CD4-positive, alpha-beta T cell treated with Interleukin-10 for 1 hour (primary cell): ENCODE measurements around the gene RNH1.

Experiments used
- DNase-seq: peaks from one replicate; pipeline ENCODE4 v3.0.0-alpha.2; 2020

RNH1 gene

DNA sequence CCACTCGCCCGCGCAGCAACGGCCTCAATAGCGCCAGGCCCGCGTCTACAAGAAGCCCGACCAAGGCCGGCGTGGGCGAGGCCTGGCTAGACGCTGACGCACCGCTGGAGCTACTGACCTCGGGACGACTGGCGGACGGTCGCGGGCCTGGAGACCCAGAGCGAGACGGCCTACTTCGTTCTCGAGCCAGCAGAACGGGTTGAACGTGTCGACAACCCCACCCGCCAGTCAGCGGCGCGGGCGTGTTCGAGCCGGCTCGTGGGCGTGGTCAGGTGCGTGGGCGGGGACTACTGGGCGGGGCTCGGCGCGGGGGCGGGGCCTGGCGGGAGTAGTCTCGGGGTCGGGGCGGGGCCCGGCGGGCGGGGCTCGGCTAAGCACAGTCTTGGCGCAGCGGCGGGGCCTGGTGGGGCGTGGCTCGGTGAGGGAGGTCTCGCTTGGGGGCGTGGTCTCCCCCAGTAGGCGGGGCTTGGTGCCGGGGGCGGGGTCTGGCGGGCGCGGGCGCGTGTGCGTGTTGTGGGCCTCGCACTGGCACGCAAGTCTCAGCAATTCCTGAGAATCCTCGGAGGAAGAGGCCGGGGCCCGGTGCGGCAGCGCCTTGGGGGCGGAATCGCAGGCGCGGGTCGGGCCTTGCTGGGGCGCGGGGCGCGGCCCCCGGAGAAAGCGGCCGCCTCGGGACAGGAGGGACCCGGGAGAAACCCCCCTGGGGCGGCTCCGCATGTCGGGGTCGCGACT is at the start of gene RNH1:
RNH1 (minus strand) TSS at position 248 of the 732 bp plus-strand sequence. CDS start 5,080 bp downstream, outside the sequence.
- DNase-seq: peak; percentile 98

DNA sequence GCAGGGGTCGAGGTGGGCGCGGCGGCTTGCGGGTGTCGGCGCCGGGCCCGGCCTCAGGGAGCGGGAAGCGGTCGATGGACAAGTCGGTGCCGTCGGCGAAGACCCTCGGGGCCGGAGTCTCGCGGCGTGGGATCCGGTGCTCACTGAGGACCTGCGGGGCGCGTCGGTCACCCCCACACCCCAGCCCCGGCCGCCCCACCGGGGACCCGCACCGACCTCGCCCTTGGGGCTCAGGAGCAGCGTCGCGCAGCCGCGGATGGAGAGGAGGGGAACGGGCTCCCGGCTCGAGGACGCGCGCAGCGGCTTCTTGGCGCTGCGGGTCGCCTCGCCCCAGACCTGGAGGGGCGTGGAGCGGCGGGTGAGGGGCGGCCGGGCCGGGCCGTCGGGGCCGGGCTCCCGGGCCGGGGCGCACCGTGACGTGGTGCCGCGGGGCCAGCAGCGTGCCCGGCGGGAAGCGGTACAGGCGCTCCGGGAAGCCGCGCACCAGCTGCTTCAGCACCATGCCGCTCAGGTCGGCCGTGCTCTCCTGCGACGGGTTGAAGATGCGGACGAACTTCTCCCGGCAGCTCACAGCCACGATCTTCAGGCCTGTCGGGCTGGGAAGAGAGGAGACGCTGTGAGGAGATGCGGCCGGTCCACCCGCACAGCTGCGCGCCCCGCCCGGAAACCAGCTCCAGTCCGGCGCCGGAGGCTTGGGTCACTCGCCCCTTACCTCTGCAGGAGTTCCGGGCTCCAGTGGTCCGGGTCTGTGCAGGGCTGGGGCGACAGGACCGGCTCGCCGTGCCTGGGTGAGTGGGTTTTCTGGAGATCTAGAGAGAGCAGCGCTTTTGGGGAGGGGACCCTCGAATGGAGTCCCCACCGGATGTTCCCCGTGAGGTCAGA is 49.0 kb upstream of the RNH1 start:
- DNase-seq: no peak

DNA sequence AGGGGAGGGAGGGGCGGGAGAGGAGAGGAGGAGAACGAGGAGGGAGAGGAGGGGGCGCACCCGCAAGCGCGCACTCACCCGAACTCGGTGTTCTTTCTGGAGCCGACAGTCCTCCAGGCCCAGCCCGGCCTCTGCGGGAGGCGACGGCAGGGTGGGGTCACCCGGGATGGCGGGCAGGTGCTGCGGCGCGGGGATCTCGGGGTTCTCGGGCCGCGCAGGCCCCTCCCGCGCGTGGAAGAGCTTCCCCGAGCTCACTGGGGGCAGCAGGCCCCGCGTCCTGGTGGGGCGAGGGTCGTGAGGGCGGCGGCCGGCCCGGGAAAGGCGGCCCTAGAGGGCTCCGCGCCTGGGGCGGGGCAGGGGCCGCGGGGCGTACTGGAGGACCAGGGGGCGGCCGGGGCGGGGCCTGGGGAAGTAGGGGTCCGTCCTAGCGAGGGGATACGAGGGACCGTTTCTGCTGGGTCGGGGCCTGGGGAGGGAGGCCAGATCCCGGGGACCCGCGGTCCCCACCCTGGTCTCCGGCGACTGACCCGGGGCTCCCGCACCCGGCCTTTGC is 48.3 kb upstream of the RNH1 start:
- DNase-seq: no peak

DNA sequence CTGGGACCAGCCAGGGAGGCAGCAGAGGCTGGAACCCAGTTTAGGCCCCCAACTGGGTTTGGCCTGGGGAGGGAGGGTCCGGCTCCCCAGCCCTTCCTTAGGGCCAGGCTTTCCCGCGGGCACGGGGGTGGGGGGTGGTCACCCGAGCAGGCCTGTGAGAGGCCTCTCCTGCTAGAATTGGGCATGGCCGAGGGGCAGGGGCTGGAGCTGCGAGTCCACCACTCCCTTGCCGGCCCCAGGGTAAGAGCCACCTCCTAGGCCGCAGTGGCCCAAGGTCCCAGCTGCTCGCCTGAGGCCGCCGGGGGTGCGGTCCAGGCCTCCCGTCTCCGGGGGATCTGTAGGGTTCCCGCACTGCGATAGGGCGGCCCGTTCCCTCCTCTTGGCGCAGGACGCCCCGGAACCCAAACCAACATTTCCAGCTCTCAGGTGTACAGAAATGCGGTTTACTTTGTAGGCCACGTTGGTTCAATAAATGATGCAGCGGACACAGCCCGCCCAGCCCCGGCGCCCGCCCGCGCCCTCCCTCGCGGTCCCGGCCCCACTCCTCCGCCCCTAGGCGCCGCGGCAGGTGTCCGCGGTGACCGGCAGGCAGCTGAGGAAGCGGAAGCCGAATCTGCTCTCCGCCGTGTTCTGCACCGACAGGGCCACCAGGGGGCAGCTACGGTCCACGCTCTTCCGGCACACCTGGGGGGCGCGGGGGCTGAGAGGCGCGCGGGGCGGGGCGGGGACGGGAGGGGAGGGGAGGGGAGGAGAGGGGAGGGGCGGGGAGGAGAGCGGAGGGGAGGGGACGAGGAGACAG is 47.6 kb upstream of the RNH1 start:
- peak; percentile 83 for DNase-seq

DNA sequence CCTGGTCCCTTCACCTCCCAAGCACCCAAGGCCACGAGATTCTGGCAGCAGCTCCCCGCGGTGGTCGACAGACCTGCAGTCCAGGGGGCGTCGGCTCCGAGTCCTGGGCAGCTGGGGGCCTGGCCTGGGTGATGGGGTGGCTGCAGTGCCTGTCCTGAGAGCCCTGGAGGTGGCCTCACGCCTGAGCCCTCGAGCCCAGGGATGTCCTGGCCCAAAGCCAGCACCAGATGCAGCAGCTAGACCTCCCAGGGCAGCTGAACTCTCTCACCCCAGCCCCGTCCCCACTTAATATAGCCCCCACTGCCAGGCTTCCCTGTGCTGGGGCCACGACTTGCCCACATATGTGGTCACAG is 46.9 kb upstream of the RNH1 start:
- DNase-seq: no peak

DNA sequence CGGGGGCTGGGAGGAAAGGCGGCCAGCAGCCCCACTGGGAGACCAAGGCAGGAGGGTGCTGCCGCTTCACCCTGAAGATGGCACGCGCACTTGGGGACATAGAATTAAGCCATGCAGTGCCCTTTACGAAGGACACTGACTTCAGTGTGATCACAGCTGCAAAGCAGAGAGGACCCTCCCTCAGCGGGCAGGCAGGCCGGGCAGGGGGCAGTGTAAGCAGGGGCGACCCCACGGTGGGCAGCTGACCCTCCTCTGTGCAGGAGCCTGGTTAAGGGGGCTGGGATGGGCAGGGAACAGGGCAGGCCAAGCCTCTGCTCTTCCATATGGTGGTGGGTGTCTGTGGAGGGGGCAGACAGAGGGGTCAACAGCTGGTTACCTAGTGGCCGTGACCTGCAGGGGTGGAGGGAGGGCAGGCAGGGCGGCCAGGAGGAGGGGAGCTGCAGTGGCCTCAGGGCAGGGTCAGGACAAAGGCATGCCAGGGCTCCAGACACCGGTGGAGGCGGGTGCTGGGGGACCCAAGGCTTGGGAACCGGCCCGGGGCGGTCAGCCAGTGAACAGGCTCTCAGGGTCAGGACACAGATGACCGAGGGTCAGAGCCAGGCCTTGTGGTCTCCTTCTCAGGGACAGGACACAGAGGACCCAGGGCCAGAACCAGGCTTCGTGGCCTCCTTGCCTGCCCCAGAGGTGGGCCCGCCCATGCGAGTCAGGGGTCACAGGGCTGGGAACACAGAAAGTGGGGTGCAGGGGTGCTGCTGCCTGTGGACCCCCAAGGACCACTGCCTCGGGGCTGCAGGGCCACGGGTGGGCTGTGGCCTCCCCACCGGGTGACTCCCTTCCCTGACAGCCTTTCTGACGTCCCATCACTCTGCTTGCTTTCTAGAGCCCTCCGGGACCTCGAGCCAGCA is 46.3 kb upstream of the RNH1 start:
- no peak for DNase-seq

DNA sequence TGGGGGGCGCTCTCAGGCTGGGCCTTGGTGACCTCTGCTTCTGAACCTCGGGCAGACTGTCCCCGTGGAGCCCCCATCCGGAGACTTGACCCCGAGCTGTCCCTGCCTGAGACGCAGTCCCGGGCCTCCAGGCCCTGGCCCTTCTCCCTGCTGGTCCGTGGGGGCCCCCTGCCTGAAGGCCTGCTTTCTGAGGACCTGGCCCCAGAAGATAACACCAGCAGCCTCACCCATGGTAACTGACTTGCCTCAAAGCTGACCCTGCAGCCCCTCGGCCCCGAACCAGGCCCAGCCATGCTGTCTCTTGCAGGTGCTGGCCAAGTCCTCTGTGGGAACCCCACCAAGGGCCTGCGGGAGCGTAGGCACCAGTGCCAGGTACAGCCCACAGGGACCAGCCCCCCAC is 44.6 kb upstream of the RNH1 start:
- no peak for DNase-seq

DNA sequence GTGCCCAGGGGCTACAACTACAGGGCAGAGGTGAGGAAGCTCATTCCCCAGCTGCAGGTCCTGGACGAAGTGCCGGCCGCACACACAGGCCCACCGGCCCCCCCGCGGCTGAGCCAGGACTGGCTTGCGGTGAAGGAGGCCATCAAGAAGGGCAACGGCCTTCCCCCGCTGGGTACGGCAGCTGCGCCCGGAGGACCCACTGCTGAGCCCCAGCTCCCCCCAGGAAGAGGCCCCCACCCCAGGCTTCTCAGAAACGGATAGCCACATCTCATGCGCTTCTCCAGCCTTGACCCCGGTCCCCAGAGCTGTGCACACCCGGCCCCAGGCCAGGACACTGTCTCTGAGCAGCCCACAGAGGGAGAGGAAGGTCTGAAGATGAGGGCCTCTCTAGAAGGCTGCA is 44.1 kb upstream of the RNH1 start:
- no peak for DNase-seq

DNA sequence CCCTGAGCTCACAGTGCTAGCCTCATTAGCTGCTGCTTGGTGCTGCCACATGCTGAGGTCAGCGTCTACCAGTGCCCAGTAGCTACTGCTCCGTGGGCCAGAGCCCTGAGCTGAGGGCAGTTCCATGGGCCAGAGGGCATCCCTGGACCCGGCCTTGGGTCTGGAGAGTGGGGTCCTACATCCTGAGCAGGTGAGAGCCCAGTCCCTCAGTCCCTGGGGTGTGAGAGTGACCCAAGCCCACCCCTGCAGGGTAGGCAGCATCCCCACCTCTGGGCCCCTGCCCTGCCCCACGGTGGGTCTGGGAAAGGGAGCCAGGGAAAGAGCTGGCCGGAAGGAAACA is 43.7 kb upstream of the RNH1 start:
- no peak for DNase-seq

DNA sequence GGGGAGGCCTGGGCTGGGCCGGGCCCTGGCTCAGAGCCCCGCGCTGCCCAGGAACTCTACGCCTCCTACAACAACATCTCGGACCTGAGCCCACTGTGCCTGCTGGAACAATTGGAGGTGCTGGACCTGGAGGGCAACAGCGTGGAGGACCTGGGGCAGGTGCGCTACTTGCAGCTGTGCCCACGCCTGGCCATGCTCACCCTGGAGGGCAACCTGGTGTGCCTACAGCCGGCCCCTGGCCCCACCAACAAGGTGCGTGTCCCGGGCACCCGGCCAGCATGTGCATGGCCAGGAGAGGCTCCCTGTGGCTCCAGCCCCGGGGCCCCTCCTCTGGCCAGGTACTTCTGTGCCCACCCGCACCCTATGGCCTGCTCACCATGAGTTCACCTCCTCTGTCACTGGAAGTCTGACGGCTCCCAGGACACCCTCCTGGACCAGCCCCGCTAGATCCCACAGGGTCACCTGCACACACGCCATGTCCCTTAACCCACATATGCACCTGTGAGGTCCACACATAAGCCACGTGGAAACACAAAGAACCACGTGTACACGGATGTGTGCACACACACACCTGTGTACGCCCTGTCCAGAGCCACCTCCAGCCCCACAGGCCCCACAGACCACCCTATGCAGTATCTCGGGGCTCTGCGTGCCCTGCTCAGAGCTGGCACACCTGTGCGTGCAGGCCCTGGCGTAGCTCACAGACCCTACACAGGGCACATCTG is 43.1 kb upstream of the RNH1 start:
- no peak for DNase-seq

DNA sequence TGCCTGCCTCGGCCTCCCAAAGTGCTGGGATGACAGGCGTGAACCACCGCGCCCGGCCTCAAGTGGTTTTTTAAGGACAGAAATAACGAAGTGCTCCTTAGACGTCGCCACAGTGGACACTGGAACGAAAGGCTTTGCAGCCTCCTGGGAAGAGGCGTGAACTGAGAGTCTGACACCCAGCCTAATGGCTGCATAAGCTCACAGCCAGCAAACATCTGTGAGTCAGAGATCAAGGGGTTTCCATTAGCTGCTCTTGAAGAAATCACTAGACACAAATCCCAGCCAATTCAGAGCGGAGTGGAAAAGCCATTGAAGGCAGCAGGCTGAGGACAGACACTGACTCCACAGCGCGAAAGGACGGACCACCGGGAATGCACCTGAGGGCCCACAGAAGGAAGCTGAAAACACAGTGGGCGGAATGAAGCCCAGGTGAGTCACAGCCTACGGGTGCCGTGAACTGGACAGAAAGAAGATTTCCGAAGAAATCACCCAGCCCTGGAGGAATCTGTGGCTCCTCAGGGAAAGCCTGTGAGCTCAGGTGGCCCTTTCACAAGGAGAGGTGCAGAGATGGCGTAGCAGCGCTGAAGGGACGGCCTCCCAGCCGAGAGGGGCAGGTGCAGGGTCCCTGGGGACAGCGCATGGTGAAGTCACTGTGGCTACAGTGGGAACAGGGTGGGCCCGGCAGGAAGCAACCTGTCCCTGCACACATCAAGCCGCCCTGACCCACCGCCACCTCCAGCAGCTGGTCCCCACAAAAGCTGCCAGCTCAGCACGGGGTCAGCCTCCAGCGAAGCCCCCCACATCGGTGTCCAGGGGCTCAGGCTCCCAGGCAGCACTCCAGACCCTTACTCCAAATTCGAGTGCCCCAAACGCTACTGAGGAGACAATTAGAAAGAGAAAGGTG is 41.9 kb upstream of the RNH1 start:
- no peak for DNase-seq

DNA sequence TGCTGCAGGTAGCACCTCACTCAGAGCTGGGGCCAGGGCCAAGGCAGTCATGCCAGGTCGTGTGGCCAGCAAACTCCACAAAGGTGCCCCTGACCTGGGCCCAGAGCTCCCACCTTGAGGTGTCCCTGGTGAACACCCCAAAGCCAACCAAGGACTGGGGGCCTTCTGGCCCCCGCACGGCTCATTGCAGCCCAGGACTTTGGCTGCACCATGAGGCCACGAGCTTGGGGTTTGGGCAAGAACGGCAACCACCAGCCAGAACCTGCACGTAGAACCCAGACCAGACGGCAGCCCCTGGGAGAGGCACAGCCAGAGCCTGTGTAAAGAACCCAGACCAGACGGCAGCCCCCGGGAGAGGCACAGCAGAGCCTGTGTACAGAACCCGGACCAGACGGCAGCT is 38.1 kb upstream of the RNH1 start:
- no peak for DNase-seq

DNA sequence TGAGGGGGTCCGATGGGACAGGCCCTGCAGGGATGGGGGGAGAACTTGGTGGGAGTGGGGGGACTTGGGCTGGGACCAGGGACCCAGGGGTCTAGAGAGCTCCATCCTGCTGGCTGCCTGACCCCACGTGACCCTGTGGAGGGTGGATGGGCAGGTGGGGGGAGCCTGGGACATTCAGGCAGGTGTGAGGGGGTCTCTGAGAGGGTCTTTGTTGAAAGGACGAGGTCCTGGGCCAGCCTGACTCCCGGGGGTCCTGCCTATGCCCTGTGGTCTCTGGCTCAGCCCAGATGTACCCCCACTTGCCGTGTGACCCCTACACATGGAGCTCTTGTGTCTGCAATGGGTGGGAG is 37.8 kb upstream of the RNH1 start:
- no peak for DNase-seq

DNA sequence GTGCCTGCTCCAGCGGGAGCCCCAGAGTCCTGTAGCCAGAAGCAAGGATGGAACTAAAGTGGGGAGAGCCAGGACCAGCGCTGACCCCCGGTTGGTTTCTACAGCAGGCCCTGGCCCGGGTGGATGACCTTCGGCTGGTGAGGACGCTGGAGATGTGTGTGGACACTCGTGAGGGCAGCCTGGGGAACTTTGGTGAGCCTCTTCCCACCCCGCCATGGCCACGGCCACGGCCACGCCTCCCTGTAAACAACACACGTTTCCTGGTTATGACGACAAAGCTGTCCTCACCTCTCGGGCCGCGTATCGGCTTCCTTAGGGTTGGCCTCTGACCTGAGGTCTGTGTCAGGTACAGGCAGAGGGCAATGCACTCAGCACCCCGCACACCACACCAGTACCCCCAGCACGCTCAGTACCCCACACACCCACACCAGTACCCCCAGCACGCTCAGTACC is 34.4 kb upstream of the RNH1 start:
- no peak for DNase-seq

DNA sequence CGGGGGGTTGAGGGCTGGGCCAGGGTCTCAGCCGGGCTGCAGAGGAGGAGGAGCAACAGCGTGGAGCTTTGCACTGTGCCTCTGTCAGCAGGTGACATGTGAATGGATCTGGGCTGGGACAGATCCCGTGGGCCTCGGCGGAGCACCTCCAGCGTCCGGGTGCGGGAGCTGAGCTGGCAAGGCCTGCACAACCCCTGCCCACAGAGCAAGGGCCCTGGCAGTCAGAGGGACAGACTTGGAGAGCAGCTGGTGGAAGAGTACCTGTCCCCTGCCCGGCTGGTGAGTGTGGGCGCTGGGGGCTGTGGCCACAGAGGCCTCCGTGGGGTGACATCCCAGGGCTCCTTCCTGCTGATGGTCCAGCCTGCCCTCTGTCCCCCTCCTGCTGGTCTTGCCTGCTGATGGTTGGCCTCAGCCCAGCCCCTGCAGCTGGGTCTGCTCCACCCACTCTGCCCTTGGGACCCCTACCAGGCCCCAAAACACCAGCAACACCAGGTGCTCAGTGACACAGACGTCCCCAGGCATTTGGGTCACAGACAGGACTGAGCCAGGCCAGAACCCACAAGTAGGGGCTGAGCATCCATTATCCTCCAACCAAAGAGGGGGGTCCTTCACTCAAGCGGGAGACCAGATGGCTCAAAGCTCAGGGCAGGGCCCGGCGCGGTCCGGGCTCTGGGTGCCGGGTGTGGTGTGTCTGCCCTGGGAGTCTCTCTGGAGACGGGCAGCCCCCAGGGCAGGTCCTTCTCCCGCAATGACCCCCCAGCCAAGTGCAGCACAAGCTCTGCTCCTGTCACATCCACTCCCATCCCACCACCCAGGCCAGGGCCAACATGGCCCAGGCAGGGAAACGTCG is 33.8 kb upstream of the RNH1 start:
- no peak for DNase-seq

DNA sequence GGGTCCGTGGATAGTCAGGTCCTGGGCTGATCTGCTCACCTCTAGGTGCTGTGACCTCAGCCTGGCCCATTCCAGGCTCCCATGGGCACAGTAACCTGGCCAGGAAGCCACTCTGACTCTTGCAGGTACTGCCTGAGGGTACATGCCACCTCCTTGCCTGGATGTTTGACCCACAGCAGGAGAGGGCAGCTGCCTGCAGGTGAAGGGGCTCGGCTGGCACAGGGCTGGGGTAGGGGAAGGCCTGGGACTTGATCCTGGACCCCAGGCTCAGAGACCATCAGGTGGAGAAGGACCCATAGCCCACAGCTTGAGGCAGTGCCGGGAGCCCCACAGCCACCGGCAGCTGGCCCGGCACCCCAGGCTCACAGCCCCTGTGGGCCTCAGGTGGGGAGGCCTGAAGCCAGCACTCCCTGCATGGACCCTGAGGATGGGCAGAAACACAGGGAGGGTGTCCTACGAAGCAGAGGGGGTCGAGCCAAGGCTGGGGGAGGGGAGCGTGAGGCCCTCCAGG is 33.0 kb upstream of the RNH1 start:
- DNase-seq: no peak

DNA sequence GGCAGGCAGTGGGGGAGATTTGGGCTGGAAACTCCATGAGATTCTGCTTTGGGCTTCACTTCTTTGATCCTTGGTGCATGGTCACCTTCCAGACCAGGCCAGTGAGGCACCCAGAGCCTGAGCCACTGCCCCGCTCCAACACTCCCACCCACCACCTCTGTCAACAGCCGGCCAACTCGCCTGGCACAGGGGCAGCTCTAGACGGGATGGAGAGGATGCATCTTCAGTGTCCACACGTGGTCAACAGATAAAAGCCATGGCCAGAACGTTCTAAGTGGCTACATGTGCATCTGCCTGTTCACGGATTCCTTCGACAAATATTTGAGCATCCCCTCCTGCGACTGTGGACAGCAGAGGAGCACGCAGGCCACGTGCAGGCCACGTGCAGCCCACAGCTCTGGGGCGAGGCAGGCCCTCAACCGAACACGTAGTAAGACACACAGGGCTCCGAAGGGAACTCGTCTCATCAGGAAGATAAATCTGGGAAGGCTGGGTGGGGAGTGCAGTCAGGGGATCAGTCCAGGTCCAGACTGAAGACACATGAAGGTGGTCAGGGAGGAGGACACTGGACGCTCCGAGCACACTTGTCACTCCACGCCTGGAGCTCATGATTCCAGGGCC is 31.5 kb upstream of the RNH1 start:
- no peak for DNase-seq

DNA sequence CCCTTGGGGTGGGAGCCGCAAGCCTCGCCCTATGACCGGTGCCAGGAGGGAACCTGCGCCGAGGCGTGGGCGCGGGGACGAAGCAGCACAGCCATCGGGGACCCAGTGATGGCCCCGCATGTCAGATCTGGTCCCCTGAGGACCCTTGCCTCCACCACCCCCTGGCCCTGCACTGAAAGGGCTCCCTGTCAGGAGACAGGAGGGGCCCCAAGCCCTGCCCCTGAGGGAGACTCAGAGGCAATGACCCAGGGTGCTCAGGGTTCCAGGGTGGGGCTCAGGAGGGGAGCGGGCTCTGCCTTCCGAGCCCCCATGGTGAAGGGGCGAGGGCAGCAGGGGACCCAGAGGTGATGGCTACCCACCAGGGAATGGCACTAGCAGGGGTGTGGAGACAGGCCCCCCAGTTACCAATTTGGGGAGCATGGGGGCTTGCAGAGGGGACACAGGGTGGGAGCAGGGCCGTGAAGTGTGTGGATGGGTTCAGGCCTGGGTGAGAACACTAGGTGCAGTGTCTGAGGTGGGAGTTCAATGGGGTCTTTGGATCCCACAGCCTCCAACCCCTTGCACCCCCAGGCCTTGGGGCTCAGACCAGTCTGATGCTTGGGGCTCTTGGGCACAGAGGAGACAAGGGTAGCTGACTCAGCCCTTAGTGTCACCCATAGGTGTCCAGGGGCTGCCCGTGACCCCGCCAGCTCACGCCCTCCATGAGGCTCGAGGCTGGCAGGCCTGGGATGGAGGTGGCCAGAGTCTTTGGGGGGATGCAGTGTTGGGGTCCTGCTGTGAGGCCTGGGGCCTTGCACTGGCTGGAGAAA is 30.8 kb upstream of the RNH1 start:
- DNase-seq: no peak
